ENCODE measurements around the gene MYL2.
"Not testable (repeated sequence)": the region's sequence is repeated elsewhere in the genome, so short reads cannot be mapped to it uniquely, and the experiment has no call there.

The MYL2 gene

GRCh38 chr12:110920324-110920910, at the start of gene MYL2:
Gene MYL2 (minus strand): TSS chr12:110920579. CDS start chr12:110920529, 50 bp downstream.
- no peak for DNase-seq

- DNase-seq: no peak
Observed at GRCh38 chr12:110966081-110966760, 45.8 kb upstream of the MYL2 start.

GRCh38 chr12:110965574-110965973, 45.2 kb upstream of the MYL2 start:
- no peak for DNase-seq

- DNase-seq: no peak
Observed at GRCh38 chr12:110960795-110961194, 40.4 kb upstream of the MYL2 start.

GRCh38 chr12:110957652-110958051, 37.3 kb upstream of the MYL2 start:
- peak; percentile 60 for DNase-seq

- no peak for DNase-seq
Observed at GRCh38 chr12:110957159-110957558, 36.8 kb upstream of the MYL2 start.

GRCh38 chr12:110950867-110951266, 30.5 kb upstream of the MYL2 start:
- not testable (repeated sequence) for DNase-seq

- not testable (repeated sequence) for DNase-seq
Observed at GRCh38 chr12:110950466-110950865, 30.1 kb upstream of the MYL2 start.

- DNase-seq: no peak
Observed at GRCh38 chr12:110948041-110948440, 27.7 kb upstream of the MYL2 start.

- no peak for DNase-seq
Observed at GRCh38 chr12:110943373-110943772, 23.0 kb upstream of the MYL2 start.

GRCh38 chr12:110941391-110941790, 21.0 kb upstream of the MYL2 start:
- DNase-seq: no peak

GRCh38 chr12:110940933-110941332, 20.6 kb upstream of the MYL2 start:
- no peak for DNase-seq

- no peak for DNase-seq
Observed at GRCh38 chr12:110940296-110940695, 19.9 kb upstream of the MYL2 start.

GRCh38 chr12:110937104-110937641, 16.8 kb upstream of the MYL2 start:
- DNase-seq: peak; percentile 42

- DNase-seq: no peak
Observed at GRCh38 chr12:110936367-110937103, 16.2 kb upstream of the MYL2 start.

- DNase-seq: no peak
Observed at GRCh38 chr12:110935588-110935987, 15.2 kb upstream of the MYL2 start.

GRCh38 chr12:110934093-110934852, 13.9 kb upstream of the MYL2 start:
- no peak for DNase-seq

- DNase-seq: no peak
Observed at GRCh38 chr12:110933326-110933974, 13.1 kb upstream of the MYL2 start.

- no peak for DNase-seq
Observed at GRCh38 chr12:110932046-110932445, 11.7 kb upstream of the MYL2 start.

- no peak for DNase-seq
Observed at GRCh38 chr12:110931315-110931728, 10.9 kb upstream of the MYL2 start.

- DNase-seq: no peak
Observed at GRCh38 chr12:110930348-110931314, 10.3 kb upstream of the MYL2 start.
